ENCODE data around the gene AURKB. TPM values are rescaled to one million over a fixed set of nuclear protein-coding genes. Genes with fewer than 3 reads are reported as not detected.

The AURKB gene
- total and polyA plus RNA-seq, 2 of the 13 experiments (the other 11 are each of a cell fraction or from before 2014, with no cell fraction given) = 29.5 to 75.3 TPM

GRCh38 chr17:8209907-8210760 is at the start of gene AURKB (continued):
- TF ChIP-seq ZNF691 (CRISPR knock-in tag; IDR thresholded peaks at IDR 0.05; ENCODE audit: borderline replicate concordance, low read depth) (0 out of 2 replicates have a peak, but pooled peaks have one; percentile 27), POLR2AphosphoS2 (IDR thresholded peaks at IDR 0.05; ENCODE audit: low read depth, low read length) (no peak), CEBPG (CRISPR knock-in tag; IDR thresholded peaks at IDR 0.05) (peak; percentile 48; the same call in 1 of the 2 replicates), SKIL (CRISPR knock-in tag; IDR thresholded peaks at IDR 0.05; ENCODE audit: borderline replicate concordance) (no peak), ATF1 (CRISPR knock-in tag; IDR thresholded peaks at IDR 0.05) (peak; percentile 91), ZBTB2 (CRISPR knock-in tag; IDR thresholded peaks at IDR 0.05; ENCODE audit: low read depth) (peak; percentile 66; the same call in 1 of the 2 replicates), JDP2 (CRISPR knock-in tag; IDR thresholded peaks at IDR 0.05; ENCODE audit: borderline replicate concordance) (no peak), ZNF879 (CRISPR knock-in tag; IDR thresholded peaks at IDR 0.05) (peak; percentile 36; the same call in 1 of the 2 replicates), ZNF468 (CRISPR knock-in tag; IDR thresholded peaks at IDR 0.05) (0 out of 2 replicates have a peak, but pooled peaks have one; percentile 49), REL (CRISPR knock-in tag; conservative IDR thresholded peaks at IDR 0.05) (0 out of 2 replicates have a peak, but pooled peaks have one; percentile 81), BATF2 (CRISPR knock-in tag; IDR thresholded peaks at IDR 0.05) (0 out of 2 replicates have a peak, but pooled peaks have one; percentile 55), ZNF512B (CRISPR knock-in tag; IDR thresholded peaks at IDR 0.05; ENCODE audit: borderline replicate concordance) (no peak)

Measured in HepG2 (cell line).